Measurements from ENCODE around the gene CCDC86.

Gene CCDC86

DNA sequence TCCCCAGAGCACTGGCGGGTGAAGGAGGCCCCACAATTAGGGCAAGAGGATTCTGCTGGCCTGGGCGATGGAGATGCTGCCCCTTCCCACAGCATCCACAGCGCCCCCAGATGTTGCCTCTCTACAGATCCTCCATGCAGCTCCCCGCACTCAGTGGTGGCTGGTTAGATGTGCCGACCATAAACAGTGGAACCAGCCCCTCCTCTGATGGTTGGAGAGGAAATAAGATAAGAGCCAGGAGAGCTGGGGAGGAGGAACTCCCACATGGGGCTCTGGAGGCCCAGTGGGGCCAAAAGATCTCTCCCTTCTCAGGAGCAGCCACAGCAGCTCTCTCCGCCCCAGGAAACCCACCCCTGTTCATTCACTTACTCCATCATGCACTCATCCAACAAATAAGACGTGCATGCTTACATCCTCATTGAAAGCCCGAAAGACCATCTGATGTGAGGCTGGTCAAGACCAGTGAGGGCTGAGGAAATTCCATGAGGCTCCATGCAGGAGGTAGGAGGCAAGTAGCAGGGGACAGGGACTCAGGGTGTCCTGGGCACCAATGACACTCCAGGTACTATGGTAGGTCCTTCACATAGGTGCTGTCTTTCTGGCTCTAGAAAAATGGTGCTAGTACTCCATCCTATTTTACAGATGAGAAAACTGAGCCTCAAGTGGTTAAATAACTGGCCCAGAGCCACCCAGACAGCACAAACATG lies 12.4 kb downstream of the CCDC86 start:
- no peak for DNase-seq

DNA sequence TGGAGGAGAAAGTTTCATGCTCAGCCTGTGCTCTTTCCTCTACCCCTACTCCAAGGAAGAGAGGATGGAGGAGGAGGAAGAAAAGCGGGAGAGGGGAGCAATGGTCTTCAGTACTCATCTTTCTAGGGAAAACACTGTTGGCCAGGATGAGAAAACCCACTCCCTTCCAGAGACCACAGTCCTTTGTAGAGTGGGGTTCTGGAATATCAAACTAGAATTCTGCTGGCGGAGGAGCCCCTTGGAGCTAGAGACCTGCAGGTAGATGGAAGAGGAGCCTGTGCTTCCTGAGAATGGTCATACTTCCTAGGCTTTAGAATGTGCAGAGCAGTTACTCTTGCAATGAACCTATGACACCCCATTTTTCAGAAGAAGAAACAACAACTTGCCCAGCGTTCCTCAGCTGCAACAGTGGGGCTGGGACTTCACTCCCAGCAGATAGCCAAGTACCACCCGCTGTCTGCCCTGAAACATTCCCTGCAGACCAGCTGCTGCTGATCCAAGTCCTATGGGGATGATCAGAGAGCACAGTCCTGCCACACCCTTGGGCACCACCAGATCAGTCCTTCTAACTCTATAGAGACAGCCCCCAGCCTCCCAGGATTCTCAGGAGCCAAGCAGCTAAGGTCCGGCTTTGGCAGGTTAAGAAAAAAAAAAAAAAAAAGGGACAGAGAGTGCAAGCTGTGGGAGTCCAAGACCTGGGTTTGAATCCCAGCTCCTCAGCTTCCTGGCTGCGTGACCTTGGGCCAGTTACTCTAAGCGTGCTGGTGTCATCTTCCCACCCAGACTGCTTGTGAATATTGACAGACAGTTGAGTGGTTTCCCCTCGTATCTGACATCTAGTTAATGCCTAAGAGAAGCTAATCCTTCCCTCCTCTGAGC lies 13.2 kb downstream of the CCDC86 start:
- DNase-seq: no peak

DNA sequence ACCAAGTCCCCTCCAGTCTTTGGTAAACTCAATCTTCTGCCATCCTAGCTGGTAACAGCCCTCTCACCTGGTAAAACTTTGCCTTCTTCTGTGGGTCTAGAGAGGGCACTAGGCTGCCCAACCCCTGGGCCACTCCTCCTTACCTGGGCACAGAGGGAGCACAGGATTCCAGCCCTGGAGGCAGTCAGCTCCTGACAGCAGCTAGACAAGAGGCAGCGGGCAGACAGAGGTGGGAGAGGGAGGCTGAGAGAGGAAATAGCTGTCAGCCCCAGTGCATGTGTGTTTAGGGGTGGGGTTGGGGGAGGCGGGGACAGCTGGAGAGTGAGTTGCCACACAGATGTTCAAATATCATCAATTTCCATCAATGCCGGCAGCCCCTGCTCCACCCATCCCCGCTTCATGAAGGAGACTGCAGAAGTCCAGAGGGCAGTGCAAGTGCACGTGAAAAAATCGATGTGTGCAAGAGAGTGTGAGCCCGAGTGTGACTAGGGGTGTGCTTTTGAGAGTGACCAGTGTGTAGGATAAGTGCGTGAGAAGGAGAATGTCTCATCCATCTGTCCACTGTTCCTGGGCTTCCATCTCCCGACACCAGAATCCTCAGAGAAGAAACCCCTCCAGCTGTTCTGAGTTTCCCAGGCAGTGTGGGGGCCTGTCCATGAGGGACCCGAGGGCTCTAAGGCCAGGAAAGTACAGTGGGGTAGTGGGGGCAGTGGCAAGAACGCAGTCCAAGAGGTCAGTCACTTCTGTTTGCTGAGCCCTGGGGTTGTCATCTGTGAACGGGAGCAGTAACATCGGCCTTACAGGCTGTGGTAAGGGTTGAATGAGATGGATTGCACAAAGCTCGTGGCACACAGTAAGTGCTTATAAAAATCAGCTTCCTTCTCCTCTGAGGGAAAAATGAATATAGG lies 14.1 kb downstream of the CCDC86 start, which contains the start of gene PTGDR2:
TSS of gene PTGDR2 (minus strand) at position 225 of the 908 bp plus-strand sequence. CDS start 2,228 bp downstream, outside the sequence.
- no peak for DNase-seq

DNA sequence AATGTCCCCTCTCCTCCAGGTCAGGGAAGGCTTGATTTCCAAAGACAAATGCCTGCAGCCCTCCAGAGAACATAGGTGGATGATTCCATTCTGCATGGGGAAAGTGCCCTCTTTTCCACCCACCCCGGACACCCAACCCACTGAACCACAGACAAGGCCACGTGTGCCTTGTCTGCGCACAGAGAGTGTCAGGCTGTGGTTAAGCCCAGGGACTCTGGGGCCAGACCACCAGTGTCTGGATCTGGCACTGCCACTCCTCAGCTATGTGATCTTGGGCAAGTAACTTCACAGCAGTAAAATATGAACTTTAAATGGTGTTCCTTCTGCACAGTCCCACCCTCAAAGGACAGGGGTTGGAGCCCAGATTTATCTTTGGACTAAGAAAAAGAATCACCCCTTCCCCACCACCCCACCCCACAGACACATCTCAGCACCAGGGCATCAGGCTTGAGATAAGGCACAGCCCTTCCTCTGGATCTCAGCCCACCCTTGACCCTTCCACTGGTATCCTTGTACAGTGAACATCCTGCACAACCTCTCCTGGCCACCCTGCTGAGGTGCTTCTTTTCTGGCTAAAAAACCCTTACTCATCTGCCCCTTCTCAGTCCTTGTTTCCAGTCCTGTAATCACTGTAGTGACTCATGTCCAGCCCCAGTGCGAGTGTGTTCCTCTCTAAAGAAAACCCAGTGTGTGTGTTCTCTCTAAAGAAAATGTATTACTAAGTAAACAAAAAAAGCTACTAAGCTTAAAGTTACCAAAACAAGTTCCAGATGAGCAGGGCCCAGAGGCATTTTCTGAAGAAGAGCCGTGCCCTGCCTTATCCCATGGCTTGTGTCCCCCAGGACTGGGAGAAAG lies 15.7 kb downstream of the CCDC86 start:
- no peak for DNase-seq

DNA sequence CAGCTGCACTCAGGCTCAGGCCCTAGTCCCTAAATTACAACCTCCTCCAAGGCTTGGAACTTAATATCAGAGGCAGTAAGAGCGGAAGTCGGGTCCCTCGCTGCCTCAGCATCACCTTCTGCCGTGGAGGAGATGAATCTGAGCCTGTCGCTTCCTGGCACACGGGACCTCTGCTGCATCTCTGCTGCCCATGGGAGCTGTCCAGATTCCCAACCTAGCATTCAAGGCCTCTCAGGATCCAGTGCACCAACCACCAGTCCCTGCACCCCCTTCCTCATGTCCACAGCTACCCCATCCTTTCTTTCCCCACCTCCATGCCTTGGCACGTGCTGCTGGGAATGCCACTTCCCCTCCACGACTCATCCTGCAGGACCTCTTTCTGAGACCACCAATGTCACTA lies 16.3 kb downstream of the CCDC86 start:
- DNase-seq: no peak

DNA sequence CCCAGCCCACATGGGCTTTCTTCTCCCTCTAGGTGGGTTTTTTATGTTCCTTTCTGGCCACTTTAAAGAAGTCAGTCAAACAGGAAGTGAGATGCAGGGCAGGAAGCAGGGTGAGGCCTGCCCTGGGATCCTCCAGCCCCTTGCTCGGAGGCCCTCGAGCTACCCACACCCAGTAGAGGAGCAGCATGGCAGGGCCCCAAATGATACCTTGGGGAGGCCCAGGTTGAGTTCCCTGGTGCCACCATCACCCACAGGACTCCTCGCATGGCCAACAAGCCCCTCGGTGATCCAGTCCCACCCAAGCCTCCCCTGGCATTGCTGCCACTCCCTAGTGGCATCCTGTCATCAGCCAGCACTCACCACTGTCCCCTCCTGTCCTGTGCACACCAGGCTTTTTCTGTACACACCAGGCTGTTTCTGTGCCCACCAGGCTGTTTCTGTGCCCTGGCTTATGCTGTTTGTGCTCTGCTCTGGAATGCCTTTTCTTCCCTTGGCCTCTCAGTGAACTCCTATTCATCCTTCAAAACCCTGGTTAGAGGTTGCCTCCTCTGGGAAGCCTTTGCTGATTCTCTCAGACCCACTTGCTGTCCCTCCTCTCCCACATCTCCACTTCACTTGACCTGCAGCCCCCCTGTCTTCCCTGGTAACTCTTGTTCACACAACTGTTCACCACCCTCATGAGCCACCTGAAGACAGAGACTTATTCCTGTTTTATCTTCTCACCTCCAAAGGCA lies 17.0 kb downstream of the CCDC86 start:
- DNase-seq: no peak

DNA sequence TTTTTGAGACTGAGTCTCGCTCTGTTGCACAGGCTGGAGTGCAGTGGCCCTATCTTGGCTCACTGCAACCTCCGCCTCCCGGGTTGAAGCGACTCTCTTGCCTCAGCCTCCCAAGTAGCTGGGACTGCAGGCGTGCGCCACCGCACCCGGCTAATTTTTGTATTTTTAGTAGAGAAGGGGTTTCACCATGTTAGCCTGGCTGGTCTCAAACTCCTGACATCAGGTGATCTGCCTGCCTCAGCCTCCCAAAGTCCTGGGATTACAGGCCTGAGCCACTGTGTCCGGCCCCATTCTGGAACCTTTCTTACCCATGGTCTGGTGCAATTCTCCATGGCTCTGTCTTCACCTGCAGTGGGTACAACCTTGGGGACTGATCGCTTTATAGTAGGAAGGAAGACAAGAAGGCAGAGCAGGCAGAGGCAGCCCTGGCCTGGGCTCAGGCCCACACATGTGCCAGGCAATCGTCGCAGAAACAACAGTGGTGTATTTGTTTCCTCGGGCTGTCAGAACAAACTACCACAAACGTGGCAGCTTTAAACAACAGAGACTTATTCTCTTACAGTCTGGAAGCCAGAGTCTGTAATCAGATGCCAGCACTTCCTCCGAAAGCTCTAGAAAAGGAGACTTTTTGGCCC lies 17.8 kb downstream of the CCDC86 start:
- peak; percentile 53 to 57 for DNase-seq

DNA sequence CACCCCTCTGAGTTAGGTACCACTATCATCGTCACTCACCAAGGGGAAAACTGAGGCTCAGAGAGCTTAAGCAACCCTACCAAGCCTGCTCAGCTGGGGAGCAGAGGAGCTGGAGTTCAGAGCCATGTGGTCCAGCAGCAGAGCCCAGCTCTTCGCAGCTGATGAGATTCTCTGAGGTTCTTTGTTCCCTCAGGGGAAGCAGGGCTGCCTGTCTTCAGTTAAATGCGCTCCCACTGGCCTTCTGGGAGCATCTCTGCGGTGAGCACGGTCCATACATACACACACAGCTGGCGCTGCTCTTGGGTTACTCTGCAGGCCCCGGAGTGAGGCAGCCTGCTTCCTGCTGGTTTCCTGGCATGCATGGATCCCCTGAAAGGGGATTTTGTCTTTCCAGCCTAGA lies 19.0 kb downstream of the CCDC86 start:
- peak in 1 of 2 donors; percentile 12 for DNase-seq

DNA sequence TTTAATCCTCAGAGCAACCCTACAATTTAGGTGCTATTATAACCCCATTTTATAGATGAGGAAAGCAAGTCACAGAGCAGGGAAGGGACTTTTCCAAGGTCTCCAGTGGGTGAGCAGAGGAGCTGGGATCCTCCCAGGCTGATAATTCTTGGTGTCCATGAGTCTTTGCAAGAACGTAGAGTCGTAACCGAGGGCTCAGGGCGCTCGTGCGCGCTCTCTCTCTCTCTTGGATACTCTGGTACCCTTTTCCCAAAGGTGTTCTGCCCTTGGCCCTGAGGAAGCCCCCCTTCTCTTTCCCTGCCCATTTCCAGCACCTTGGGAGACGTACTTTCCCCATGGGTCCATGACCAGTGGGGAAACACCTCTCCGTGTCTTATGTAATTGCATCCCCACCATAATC lies 20.3 kb downstream of the CCDC86 start:
- DNase-seq: no peak

DNA sequence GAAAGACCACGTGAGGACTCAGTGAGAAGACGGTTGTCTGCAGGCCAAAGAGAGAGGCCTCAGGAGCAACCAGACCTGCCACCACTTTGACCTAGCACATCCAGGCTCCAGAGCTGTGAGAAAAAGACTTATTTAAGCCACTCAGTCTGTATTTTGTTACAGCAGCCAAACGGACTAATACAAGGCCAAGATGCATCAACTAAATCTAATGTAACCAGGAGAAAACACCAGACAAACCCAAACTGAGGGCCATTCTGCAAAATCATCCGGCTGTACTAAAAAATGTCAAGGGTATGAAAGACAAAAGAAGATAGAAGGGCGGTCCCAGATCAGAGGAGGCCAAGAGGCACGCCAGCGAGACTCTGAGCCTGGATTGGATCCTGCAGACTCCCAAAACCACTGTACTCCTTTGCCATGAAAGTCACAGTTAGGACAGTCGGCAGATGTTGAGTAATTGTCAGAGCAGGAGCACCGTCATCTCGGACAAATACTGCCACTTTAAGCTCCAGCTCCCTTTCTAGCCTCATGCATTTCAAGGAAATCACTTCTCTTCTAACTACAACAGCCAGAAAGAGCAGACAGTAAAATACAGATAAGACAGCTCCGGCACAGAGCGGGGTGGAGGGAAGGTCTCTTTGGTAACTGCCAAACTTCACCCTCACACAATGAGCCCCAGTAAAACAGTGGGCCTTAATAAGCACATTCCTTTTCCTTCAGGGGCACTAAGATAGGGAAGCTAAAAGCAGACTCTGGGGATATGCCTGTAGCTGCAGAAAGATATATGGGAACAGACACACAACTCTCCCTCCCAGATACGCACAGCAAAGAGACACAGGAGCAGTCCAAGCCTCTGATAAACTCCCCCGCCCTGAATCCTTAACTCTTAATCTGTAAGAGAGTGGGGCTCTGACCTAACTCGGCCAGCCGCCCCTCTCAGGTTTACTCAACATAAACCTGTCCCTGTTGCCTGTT lies 21.9 kb downstream of the CCDC86 start:
- DNase-seq: no peak

DNA sequence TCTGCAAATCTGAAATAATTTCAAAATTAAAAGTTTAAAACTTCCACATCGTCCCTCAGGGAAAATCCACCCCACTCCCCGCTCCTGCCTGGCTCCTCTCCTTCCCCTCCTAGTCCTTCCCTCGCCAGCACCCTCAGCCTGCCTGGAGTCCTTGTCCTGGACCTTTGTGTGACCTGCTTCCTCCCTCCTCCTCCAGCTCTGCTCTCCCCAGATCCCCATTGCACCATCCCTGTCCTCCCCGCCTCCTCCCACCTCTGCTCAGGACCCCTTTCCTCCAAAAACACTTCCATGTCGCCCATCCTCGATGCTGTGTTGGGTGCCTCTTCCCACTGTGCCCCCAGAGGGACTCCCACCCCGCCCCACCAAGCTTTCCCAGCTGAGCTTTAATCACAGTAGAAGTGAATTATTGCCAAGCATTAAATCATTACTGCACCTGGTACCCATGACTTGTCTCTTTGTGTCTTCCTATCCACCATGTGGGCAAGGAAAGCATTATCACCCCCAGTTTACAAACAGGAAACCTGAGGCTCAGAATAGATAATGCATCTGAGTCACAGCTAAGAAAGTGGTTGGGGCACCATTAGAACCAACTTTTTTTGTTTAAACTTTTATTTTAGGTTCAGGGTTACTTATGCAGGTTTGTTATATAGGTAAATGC lies 23.1 kb downstream of the CCDC86 start:
- no peak for DNase-seq

DNA sequence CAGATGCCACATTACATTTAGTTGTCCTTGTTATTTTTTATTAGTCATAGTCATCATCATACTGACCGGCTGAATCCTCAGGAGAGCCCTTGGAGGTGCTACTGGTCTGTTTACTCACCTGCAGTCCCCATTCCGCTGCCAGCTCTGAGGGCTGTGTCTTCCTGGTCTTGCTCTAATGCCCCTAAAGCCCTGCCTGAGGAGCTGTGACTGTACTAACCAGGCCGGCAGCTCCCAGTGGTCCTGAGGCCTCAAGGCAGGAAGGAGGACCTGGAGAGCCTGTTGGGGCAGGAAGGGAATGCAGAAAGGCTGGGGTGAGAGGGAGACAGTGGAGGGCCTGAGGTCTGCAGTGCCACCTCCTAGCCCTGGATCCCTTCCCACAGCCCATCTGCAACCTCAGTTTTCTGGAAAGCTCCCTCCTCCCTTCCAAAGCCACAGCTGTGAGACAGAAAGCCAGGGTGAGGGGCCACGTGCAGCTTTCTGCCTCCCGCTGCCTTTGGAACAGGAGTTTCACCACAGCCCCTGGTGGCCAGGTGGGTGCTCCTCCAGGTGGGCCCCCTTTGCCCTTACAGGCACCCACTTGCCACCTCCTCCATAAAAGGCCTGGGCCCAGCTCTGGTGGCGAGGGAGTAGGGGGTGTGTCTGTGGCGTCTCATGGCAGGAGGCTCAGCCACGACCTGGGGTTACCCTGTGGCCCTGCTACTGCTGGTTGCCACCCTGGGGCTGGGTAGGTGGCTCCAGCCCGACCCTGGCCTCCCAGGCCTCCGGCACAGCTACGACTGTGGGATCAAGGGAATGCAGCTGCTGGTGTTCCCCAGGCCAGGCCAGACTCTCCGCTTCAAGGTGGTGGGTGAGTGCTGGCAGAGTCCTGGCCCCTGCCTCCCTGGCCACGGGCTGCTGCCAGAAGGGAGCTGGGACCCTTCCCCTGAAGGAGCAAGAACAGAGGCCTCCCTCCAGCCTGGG lies 25.3 kb downstream of the CCDC86 start, which contains the start of gene ZP1:
TSS of gene ZP1 (plus strand) at position 632 of the 960 bp plus-strand sequence. CDS start at position 652, 20 bp downstream.
- DNase-seq: no peak

DNA sequence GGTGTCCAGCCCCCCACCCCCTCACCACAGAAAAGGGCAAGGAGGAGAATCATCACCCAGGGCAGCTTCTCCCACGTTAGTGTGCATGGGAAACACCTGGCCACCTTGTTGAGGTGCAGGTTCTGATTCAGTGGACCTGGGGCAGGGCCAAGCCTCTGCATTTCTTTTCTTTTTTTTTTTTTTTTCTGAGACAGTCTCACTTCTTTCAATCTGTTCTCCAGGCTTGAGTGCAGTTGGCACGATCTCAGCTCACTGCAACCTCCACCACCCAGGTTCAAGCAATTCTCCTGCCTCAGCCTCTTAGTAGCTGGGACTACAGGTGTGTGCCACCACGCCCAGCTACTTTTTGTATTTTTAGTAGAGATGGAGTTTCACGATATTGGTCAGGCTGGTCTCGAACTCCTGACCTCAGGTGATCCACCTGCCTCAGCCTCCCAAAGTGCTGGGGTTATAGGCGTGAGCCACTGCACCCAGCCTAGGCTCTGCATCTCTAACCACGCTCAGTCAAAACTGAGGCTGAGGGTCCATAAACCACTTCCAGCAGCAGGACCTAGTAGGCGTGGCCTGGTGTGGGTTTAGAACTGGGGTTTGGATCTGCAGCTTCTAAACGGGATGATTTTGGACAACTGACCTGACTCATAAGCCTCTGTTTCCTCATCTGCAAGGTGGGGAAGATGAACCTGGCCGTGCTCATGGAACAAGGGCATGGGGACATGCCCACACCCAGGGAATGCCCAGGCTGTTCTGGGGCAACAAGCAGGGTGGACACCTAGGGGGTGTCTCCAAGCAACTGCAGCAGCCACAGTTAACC lies 26.2 kb downstream of the CCDC86 start:
- no peak for DNase-seq

DNA sequence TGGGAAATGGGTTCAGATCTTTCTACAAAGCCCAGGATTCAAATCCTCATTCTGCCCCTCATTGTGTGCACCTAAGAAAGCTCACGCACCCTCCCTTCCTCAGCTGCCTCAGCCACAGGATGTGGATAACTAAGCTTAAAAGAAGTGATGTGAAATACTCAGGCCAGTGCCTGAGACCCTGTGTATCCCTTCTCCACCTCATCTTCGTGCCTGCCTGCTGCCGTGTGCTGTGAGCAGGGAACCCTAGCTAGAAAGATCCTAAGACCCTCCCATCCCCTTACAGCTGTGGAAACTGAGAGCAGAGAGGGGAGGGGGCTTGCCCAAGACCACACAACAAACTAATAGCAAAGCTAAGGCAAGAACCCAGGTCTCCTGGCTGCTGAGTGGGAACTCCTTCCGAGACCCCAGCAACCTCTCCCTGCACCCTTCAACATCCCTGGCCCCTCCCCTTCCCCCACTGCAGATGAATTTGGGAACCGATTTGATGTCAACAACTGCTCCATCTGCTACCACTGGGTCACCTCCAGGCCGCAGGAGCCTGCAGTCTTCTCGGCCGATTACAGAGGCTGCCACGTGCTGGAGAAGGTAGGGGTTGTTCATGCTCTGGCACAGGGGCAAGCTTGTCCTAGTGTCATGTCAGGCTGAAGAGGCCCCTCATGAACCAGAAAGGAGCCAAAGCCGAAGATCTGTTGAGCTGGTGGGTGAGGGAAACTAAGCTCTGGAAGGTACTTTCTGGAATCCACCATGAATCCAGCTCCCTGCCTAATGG lies 27.0 kb downstream of the CCDC86 start:
- no peak for DNase-seq

DNA sequence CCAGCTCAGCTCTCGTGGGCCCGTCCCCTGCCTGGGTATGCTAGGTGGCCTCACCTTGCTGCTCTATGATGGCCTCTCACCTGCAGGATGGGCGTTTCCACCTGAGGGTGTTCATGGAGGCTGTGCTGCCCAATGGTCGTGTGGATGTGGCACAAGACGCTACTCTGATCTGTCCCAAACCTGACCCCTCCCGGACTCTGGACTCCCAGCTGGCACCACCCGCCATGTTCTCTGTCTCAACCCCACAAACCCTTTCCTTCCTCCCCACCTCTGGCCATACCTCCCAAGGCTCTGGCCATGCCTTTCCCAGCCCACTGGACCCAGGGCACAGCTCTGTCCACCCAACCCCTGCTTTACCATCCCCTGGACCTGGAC lies 27.5 kb downstream of the CCDC86 start:
- DNase-seq: no peak

DNA sequence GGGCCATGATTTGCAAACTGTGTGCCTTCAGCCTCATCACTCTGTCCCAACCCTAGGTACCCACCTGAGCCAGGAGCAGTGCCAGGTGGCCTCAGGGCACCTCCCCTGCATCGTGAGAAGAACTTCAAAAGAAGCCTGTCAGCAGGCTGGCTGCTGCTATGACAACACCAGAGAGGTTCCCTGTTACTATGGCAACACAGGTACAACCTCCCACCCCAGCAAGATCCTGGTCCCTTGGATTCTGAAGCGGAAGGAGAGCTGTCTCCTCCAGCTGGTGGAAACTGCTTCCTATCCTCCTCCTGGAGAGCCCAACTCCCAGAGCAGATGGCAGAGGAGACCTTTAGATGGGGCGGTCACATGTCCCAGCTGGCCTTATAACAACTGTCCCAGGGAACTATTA lies 28.4 kb downstream of the CCDC86 start:
- DNase-seq: no peak
